ENCODE data around the gene CMTR1.
A peak's percentile ranks its signal among the peaks of the same experiment; 100 is the strongest.

Gene CMTR1

DNA sequence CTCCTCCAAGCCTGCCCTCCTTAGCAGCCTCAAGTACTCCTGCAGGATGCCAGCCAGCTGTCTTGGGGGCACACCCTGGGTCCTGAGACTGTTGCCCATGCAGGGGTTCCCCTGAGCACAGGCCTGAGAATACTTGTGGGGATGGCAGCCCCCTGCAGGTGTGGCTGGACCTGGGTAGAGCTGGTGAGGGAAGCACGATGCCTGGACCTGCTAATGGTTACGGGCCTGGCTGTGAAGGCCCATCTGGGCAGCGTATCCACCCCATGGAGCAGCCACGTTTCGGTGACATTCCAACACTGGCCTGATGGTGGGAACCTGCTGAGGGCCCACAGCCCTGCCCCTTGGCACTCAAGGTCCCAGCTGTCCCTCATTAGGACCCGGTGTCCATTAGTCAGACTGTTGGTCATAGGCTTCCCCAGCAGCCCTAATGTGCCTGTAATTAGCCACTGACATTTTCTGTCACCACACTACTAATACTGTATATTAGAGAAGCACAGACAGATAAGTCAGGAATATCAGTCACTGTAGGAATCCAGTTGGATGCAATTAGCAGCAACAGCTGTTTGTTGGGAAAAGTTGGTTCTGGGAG is 46.3 kb downstream of the CMTR1 start:
- no peak for DNase-seq

DNA sequence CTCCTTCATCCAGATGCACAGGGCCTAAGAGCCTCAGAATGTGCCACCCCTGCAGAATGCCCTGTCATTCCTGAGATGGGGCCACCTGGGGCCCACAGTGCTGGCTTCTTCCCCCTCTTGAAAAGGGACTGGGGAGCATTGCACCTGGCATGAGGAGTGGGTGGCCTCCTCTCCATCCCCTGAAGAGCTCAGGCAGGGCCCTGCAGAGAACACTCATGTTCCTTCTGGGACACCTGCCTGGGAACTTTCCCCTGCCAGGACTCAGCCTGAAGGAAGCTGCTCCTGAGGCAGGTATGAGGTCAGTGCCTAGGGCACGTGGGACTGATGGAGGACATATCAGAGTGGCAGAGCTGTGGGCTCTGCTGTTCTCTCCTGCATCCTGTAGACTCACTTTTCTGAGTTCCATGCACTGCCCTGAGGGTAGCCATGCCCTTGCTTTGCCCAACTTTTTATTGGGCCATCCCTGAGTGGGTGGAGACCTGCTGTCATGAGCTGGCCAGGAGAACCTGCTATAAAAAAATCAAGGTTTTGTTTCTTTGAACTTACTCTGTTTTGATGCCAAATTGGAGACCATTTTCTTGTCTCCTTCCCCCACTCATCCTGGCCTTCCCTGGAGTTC is 47.2 kb downstream of the CMTR1 start:
- no peak for DNase-seq

- no peak for DNase-seq
Measured at GRCh38 chr6:37480951-37481534, 48.0 kb downstream of the CMTR1 start.

- no peak for DNase-seq
Measured at GRCh38 chr6:37481711-37482605, 48.9 kb downstream of the CMTR1 start.

DNA sequence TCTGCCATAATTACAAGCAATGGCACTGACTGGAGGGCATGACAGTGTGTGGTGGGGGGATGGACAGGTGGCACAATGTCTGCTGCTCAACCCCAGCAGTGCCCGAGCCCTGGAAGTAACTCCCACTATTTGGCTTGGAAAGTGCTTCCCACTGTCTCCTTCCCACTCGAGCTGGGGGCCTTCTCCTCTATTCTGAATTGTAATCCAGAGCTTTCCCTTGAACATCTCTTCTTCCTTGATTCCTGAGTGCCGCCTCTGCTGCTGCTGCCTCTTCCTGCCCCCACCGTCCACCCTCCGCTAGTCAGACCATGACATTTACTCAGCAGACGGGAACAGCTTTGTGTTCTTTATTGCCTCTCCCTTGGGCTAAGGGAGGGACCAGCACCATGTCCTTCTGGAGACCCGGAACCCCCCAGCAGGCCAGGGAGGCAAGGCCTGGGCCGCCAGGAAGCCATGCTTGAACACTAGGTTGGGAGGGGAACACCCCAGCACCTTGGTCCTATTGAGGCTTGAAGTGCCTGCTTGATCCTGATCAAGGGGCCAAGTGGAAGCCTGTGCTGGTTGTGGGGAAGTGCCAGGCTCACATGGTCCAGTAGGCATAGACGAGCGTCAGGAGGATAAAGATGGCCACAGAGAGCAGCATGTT is 49.7 kb downstream of the CMTR1 start:
- no peak for DNase-seq

DNA sequence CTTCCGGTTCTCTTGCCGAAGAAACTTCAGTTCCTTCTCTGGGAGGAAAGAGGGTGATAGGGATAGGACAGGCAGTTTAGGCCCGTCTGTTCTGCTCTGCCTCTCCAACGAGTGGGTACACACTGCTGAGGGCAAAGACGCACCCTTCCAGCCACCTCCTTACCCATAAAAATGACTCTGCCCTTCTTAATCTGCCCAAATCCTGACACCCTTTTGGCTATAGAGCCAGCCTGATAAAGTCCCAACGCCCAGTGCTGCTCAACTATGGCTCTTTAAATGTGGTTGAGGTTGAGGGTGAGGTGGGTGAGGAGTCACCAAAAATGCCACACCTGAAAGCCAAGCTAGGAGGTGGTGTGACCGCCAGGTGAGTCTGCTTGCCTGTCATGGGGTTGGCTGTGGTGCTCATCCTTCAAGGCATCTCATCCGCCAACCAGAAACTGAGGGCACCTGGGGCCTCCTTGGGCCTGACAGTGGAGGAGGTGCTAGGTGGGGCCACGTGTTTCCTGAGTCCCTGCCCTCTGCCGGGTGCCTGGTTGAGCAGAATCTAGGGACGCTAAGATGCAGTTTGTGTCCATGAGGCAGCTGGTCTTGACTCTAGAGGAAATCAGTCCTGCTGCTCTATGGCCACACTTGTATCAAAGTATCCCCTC is 50.4 kb downstream of the CMTR1 start:
- no peak for DNase-seq

GRCh38 chr6:37483917-37484785 is 51.1 kb downstream of the CMTR1 start:
- peak; percentile 73 for DNase-seq

GRCh38 chr6:37484786-37485170 is 51.8 kb downstream of the CMTR1 start:
- no peak for DNase-seq

DNA sequence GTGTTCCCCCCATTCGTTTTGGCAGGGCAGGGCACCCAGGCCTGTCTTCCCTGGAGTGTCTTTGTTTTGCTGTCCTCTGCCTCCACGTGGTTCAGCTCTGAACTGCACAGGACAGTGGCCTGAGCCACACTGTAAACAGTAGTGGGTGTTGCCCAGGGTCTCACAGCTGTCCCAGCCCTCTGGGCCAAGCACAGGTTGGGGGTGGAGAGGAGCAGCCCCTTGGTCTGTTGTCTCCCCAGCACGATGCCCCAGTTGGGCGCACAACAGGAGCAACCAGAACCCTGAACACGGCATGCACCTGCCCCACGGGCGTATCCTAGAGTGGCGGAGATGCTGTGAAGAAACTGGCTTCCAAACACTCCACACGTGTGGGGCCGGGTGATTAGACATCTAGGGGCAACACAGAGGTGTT is 52.3 kb downstream of the CMTR1 start:
- no peak for DNase-seq

GRCh38 chr6:37486121-37486839 is 53.3 kb downstream of the CMTR1 start:
- DNase-seq: no peak

- no peak for DNase-seq
Measured at GRCh38 chr6:37487591-37488380, 54.8 kb downstream of the CMTR1 start.

DNA sequence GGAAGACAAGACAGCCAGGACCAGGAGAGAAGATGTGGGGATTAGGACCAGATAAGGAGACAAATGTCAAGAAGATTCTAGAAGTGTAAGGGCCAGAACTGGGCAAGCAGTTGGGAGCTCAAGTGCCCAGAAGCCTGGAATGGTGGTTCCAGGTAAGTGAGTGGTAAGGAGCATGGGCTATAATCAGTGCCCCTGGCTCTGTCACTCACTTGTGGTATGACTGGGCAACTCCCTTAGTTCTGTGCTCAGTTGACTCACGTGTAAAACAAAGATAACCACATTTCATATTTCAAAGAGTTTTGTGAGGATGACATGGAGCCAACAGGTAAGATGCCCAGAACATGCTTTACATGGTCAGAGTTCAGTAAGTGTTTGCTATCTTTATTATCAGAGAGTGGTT is 55.5 kb downstream of the CMTR1 start:
- peak; percentile 28 for DNase-seq

- DNase-seq: no peak
Measured at GRCh38 chr6:37489697-37490336, 56.8 kb downstream of the CMTR1 start.

DNA sequence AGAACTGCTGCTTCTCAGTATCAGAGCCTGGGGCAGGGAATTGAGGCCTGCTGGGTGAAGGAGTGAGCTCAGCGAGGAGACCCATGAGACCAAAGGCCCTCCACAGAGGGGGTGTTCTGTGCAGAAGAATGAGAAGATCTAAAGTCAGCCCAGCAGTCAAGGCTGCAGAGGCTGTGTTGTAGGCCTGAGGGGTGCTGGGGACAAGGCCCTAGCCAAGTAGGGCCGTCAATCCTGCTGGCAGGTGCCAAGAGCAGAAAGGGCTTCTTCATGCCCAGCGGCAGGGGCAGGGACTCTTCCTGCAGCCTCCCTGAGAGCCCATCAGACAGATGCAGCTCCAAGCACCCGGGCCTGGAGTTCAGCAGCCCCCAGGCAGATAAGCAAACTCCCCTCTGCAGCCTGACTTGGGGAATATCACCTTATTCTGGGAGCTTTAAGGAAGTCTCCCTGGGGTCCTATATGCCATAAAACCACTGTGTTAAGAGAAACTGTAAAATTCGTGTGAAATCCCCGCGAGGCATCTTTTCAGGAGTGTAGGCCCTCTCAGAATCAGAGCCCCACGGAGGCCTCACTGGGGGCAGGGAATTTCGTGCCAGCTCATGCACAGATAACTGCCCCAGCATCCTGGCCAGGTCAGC is 57.6 kb downstream of the CMTR1 start:
- no peak for DNase-seq

DNA sequence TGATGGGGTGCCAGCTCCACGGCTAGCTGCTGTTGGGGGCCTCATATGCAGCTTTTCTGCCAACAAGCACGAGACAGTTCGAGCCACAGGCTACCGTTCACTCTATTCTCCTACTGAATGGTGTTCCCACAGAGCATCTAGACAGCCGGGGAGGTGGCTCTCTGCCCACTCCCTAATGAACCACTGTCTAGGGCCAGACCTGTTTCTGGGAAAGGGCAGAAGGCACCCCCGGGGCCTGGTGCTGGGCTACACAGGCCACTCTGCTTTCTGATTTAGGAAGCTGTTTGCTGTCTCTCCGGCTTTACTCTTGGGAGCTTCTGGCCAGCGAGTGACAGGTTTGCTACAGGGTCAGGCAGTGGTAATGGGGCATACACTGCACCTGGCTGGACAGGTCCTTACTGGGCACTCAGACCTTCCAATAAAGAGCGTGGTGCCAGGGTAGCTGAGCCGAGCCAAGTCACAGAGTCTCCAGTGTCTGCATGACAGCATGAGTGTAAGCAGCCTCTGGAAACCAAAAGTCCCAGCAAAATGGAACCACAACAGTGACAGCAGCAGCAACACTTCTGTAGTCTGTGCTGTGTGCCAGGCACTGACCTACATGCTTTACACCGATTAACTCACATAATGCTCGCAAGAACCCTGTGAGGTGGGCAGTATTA is 58.3 kb downstream of the CMTR1 start:
- DNase-seq: no peak

- no peak for DNase-seq
Measured at GRCh38 chr6:37491830-37492208, 58.8 kb downstream of the CMTR1 start.

GRCh38 chr6:37492236-37492972 is 59.4 kb downstream of the CMTR1 start:
- DNase-seq: no peak
